NCI-H446 treated with DMSO at 0.1 percent for 48 hours (cell line): ENCODE results near the gene SDF4.
"Not testable (repeated sequence)": the region's sequence is repeated elsewhere in the genome, so short reads cannot be mapped to it uniquely, and the experiment has no call there.

Source experiments
- DNase-seq: peaks from one replicate; lab custom pipeline; 2025; lab: John Stamatoyannopoulos, UW

Gene SDF4

DNA sequence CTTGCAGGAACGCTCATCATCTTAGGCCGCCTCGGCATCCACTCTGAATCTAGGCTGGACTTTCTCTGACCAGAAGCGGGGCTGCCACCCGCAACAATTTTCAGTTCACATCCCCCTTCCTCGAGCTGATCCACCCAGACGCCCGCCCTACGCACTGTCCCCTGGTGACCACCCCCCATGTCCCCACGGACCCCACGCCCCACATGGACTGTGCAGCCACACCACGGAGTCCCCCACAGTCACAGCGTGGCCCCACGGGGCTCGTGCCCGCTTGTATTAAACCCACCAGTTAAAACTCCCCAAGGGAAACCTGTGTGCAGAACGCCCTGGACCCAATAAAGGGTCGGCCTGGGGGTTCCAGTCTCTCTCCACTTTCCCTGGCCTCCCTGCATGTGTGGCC lies 27.7 kb upstream of the SDF4 start:
- DNase-seq, result no peak

DNA sequence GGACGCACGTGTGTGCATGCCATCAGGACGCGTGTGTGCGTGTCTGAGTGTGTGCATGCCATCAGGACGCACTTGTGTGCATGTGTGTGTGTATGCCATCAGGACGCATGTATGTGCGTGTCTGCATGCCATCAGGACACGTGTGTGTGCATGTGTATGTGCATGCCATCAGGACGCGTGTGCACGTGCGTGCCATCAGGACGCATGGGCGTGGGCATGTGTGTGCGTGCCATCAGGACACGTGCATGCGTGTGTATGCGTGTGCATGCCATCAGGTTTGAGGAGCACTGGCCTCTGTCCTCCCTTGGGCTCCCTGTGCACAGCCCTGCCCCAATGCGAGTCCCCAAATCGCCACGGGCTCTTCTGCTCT lies 27.3 kb upstream of the SDF4 start:
- no peak for DNase-seq

DNA sequence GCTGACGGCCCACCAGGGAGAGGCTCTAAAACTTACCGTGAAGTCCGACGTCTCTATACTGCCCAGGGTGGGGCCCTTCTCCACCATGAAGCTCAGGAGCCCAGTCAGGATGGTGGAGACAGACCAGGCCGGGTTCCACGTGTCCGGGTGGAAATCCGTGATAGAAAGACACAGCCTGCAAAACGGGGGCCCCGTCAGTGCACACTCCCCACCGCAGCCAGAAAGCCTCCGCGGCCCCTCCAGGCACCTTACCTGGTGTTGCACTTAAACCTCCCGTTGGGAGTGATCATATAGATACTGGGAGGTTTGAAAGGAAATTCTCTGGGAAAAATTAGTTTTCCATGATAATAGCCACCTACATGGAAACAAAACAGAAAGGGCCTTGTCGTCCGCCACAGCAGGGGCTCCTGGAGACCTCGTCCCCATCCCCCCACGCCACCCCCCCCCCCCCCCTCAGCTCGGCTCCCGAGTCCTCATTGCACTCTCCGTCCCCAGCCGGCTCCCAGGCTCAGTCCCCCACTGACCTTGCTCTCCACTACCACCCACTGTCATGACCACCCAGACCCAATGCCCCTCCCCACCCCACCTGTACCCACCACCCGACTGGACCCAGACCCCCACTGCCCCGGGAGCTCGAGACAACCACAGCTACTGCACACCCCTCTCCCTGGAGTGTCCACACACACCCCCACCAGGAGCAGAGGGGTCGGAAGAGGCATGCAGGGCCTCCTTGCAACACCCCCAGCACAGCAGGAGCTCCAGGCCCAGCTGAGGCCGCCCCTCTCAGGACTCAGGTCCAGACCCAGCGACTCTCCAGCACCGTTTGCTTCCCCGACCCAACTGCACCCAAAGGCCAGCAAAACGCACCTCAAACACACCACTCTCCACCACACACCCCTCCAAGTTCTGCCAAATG lies 25.4 kb upstream of the SDF4 start:
- no peak for DNase-seq

DNA sequence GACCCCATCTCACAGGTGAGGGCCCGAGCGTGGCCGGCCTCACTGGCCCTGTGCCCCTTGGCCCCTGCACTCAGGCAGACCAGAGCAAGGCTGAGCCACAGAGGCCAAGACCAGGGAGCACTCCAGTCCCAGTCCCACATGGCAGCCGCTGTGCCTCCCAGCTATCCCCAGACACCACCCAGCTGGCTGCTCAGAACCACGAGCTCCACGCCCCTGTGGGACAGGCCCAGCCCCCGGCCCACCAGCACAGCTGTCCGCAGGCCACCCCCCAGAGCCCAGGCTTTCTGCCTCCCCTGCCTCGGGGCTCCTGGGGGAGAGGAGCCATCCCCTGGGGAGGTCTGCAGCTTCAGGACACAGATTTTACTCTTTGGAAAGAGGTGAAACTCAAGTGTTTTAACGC lies 23.8 kb upstream of the SDF4 start:
- DNase-seq, result no peak

DNA sequence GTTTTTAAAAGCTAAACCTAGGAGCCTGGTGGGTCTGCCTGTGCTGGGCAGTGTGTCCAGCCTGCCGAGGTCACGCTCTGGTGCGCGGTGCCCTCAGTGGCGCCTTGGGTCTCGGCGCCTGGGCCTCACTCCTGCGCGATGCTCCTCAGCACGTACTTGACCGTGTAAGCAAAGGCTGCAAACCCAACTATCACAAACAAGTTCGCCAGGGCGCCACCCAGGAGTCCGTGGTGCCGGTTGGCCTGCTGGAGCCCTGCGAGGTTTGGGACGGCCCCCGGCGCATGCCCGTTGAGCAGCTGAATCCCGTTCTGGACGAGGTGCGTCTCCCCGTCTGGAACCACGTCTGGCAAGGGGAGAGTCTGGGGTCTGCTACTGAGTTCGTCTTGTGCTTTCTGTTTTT lies 23.3 kb upstream of the SDF4 start:
- no peak for DNase-seq

DNA sequence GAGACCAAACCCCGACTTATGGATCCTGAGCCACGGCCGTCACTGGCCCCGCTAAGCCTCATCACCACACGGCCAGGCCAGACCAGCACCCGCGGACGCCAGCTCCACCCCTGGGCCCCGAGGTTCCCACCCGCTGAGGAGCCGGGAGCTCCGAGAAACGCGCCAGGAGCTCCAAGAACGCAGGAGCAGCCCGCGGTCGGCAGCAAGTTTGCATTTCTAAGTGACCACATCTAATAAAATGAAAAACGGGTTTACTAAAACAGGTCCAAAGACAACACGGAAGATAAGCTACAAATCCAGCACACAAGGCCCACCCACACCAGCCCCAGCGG lies 22.8 kb upstream of the SDF4 start:
- no peak for DNase-seq

DNA sequence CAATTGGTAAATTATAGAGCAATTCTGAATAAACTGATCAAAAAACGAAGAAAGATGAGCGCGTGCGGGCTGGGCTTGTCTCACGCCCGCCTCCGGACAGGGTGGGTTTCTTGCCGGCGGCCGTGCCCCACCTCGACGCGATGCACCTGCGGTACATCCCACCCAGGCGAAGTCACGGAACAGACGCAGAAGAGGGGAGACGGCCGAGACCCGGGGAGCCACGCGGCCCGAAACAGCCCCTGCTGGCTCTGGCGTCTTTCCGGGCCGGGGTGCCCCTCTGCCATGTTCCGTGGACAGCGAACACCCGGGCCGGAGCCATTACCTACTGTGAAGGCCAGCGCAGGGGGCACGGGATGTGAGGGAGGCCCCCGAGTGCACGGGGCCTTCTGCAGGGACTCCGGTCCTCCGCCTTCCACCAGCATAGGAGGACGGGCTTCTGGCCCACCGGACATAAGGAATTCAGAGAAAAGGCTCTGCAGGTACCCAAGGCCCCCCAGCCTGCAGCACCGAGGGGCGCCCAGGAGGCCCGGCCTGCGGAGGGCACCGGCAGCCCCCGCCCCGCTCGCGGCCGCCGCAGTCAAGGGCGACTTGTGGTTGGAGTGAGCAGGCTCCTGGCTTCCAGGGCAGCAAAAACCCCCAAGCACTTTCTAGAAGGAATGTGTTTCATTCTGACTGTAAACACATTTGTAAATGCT lies 22.3 kb upstream of the SDF4 start:
- no peak for DNase-seq

DNA sequence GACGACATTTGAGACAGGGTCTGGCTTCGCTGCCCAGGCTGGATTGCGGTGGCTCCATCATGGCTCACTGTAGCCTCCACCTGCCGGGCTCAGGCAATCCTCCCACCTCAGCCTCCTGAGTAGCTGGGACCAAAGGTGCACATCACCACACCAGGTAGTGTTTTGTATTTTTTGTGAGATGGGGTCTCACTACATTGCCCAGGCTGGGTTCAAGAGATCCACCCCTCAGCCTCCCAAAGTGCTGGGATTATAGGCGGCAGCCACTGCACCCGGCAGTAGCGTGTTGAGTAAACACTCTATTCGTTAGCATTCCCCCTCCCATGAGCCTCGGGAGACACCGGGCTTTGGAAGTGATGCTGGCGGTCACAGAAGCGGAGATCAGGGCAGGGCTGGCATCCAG lies 21.5 kb upstream of the SDF4 start:
- no peak for DNase-seq

DNA sequence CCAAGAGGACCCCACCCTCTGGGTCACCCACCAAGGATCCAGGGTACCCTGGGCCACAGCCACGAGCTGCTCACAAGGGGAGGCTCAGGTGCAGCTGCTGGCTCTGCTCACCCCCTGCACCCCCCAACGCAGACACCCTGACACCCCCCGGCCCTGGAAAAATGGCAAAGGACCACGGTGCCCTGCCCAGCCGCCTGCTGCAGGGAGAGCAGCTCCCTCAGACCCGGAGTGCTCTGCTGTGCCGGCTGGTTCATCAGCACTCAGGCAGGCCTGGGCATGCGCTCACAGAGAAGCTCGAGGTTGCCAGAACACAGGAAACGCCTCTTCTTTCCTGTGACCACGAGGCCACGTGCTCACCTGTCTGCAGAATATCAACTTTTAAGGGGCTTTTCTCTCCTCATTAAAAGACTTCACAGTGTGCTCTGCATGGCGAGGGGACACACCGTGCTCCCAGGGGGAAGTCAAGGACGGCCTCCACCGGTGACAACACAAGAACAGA lies 19.0 kb upstream of the SDF4 start:
- no peak for DNase-seq

DNA sequence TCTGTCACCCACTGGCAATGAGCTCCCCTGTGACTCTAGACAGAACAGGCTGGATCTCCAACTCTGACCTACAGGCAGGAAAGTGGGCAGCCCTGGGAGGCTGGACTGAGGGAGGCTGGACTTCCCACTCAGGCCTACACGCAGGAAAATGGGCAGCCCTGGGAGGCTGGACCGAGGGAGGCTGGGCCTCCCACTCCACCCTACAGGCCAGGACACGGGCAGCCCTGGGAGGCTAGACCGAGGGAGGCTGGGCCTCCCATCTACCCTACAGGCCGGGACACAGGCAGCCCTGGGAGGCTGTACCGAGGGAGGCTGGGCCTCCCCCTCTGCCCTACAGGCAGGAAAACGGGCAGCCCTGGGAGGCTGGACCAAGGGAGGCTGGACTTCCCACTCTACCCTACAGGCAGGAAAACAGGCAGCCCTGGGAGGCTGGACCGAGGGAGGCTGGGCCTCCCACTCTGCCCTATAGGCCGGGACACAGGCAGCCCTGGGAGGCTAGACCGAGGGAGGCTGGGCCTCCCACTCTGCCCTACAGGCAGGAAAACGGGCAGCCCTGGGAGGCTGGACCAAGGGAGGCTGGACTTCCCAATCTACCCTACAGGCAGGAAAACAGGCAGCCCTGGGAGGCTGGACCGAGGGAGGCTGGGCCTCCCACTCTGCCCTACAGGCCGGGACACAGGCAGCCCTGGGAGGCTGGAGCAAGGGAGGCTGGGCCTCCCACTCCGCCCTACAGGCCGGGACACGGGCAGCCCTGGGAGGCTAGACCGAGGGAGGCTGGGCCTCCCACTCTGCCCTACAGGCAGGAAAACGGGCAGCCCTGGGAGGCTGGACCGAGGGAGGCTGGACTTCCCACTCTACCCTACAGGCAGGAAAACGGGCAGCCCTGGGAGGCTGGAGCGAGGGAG lies 16.5 kb upstream of the SDF4 start:
- not testable (repeated sequence) for DNase-seq

DNA sequence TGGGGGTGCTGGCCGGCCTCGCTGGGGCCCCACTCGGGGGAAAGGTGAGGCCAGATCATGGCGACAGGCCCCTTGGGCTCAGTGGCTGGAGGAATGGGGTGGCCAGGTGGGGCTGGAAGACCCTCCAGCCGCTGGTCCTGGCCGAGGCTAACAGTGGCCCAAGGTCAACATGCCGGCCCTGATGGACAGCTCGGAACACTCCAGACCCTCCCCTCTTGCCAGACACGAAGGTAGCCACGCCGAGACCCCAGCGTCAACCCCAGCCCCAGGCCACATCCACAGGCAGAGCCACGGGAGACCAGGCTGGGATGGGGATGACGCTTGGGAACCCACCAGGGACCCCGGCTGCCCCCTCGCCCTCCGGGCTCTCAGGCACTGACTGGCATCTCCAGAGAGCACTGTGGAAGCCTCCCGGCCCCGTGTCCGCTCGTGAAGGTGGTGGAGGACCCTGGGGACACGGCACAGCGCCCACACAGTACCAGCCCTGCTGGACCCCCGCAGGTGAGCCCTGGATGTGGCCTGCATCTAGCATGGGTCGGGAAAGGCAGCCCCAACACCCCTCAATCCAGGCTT lies 15.6 kb upstream of the SDF4 start:
- DNase-seq, result no peak

DNA sequence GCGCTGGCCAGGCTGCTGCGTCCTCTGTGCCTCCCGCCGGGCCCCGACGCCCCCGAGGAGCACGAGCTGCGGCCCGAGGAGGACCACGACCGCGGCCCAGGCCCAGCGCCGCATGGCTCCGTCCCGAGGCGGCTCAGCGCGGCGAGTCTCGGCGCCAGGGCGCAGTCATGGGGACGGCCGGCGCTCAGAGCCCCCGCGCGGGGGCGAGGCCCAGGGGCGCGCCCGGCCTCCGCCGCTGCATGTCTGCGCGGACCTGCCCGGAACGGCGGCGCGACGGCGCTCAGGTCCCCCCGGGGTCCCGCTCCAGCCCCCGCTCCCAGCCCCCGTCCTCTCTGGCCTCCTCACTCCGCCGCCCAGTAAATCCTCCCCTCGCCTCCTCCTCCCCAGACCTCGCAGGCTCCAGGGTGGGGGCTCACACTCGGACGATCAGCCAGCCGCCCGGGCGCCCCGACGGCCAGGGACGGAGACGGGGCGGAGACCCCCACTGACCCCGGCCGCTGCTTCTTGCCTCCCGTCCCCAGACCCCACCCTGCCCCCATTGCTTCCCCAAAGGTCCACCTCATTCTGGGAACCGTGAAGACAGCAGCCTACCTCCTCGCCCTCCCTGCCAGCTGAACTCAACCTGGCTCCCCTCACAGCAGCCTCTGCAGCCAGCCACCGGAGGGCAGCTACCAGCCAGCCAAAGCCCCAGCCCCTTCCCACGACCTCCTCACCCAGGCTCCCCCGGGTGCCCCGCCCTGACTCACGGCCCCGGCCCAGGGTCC lies 15.0 kb upstream of the SDF4 start, which contains the start of gene C1QTNF12:
Gene C1QTNF12 (minus strand): TSS at position 146 of the 764 bp plus-strand sequence. CDS start 32 bp downstream, at position 114.
- DNase-seq, result no peak

DNA sequence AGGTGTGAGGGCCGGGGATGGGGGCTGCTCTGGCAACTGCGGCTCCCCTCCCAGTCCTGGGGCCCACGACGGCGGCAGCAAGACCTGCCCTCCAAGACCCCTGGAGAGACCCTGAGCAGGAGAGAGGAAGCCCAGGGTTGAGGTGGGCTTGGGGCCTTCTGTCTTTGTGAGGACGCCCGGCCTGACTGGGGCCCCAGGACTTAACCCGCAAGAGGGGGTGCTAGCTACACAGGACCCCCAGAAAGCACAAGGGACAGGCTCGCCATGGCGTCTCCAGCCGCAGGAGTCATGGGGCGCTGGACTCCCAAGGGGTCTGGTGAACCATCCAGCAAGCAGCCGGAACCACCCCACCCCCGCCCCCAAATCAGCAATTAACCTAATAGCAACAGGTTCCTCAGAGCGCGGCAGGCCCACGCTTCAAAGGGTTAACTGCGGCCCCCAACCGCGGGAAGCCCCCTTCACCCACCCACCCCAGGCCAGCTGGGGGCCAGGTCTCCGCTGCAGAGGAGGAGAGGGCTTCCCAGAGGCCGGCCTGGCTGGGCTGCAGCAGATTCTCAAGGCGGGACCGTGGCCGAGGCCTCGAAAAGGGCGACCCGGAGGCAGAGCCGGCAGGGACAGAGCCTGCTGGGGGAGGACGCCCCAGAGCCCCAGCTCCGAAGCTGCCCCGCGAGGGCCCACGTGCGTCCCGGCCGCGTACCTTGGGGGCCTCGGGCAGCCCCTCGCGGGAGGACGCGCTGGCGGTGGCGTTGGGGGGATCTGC lies 14.2 kb upstream of the SDF4 start:
- no peak for DNase-seq

DNA sequence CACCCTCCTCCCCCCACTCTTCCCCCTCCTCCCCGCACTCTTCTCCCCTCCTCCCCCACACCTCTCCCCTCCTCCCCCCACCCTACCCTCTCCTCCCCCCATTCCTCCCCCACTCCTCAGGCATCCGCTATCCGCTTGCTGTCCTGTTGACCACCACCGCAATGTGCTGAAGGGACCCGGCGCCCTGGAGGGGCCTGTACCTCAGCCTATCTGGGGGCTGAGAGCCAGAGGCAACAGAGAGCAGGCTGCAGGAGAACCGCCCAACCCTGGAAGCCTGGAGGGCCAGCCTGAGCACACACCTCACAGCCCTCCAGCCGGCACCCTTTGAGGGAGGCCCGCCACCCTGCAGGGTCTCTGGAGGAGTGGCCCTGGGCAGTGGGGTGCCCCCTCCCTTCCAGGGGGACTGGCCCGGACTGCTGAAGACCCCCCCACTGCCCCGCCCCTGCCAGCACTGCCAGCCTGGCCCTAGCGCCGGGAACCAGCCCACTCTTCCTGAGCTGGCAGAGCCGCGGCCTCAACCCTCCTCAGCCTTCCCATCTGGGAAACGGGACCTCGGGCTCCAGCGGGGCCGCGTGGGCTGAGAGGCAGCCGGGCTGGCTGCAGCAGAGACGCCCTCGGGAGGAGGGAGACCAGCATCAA lies 13.5 kb upstream of the SDF4 start:
- DNase-seq, result no peak

DNA sequence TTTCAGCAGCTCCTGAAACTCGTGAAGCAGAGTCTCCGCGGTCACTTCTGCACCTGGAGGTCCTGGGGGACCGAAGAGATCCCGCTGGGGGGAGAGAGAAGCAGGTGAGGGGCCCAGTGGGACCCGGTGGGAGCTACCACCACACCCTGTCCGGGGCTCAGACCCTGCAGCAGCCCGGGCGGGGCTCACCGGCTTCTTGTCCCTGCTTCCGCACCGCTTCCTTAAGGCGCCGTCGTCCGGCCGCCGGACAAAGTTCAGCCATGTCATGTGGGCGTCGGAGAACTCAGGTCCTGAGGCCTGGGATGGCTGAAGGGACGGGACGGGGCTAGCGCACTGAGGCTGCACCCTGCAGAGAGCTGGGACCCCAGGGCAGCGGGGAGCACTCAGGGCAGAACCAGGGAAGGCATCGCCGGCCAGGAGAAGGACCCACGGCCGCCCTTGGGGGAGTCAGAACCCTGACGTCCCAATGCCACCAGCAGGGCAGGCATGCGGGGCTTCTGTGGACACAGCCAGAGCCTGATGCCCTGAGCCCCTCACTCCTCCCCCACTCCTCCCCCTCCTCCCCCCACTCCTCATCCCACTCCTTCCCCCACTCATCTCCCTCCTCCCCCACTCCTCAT lies 12.5 kb upstream of the SDF4 start:
- DNase-seq, result no peak

DNA sequence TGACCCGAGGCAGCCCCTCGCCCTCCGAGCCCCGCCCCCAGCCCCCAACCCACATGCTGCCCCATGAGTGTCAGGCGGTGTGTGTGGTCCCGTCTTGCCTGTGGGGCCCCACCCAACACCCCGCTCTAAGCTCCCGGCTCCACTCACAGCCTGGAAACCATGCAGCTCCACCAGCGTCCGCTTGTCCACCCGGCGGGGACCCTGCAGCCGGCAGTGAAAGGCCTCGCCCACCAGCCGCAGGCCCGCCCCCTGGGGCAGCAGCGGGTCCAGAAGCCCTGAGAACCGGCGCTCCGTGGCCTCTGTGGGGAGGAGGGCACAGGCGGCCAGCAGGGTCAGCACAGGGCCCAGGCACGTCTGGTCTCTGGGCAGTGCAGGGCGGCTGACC lies 12.0 kb upstream of the SDF4 start:
- DNase-seq, result no peak

DNA sequence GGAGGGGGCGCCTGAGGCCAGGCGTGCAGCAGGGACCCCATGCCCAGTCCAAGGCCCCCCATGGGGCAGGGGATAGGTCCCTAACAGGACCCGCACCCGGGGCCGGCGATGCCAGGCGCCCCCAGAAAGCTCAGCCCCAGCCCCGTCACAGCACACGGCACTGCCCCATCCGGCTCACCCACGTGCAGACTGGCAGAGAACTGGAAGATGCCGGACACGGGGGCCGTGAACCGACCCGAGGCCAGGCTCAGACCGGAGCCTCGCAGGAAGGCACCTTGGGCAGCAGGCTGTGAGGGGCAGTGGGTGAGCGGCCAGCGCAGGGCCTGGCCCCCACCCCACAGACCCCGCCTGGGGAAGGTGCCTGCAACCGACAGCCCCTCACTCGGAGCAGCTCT lies 11.5 kb upstream of the SDF4 start:
- no peak for DNase-seq

DNA sequence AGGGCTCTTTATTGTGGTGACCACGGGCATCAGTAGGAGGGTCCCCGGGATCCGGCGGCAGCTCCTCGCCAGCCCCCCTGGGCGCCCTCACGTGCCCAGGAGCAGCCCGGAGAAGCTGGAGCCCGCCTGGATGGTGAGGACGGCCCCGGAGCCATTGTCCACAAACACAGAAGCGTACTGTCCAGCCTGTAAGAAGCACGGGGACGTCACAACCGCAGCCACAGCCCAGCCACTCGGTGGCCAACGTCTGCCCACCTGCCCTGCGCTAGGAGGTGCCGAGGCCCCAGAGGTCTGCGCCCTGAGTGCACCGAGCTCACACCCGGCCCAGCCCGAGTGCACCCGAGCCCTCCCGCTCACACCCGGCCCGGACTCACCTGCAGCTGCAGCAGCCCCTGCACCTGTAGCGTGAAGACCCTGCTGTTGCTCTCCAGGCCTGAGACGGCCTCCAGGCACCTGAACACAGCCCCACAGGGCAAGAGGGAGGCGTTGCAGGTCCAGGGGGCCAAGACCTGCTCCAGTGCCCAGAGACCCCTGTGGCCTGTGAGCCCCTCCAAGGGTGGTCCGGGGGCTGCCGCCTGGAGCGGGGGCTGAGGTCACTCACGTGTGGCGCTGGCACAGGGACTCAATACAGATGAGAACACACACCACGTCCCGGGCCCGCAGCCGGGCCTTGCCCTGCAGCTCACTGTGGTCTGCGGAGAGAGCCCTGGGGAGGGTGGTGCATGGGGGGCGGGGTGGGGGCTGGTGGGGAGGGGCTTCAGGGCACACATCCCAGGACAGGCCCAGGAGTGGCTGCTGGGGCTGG lies 10.9 kb upstream of the SDF4 start:
- DNase-seq, result no peak
